Stimulated activated CD4-positive, alpha-beta T cell treated with anti-CD3 and anti-CD28 coated beads, Interleukin-1b, Interleukin-23, amount 100 ng/mL, for 24 hours (primary cell): ENCODE data around the gene PGBD4.
"Not testable (repeated sequence)": the region's sequence is repeated elsewhere in the genome, so short reads cannot be mapped to it uniquely, and the experiment has no call there.

ENCODE experiments used
- DNase-seq, 4 experiments: peaks; one replicate each; pipeline ENCODE4 v3.0.0-alpha.2; 2020; ENCODE audit warnings: low read depth in 4 of 4, low spot score in 1 of 4

Gene PGBD4

DNA sequence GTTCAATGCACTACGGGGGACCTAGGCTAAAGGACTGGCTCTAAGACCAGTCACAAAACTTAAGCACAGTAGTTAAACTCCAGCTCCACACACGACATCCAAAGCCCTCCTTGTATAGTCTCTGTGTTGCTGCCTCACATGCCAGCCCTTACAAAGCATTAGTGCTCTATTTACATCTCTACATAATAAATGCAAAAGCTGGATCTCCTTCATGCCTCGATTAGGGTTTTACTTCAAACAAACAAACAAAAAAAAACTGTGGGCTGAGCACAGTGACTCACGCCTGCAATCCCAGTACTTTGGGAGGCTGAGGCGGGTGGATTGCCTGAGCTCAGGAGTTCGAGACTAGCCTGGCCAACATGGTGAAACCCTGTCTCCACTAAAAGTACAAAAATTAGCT, 9.6 kb downstream of the PGBD4 start:
- no peak for DNase-seq

DNA sequence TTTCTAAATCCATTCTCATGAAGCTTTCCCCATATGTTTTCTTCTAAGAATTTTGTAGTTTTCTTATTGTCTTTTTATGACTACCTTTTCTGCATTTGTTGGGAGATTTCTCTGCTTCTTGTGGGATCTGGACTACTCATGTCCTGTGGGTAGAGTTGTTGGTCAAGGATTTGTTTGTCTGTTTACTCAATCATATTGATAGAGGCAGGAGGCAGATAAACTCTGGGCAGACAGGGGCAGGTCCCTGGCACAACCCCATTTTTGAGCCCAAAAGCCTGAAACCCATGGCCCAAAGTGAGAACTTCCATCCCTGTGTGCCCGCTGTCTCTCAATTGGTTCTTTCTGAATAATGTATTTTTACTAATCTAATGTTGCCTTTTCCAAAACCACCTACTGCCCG, 12.3 kb downstream of the PGBD4 start:
- no peak for DNase-seq

DNA sequence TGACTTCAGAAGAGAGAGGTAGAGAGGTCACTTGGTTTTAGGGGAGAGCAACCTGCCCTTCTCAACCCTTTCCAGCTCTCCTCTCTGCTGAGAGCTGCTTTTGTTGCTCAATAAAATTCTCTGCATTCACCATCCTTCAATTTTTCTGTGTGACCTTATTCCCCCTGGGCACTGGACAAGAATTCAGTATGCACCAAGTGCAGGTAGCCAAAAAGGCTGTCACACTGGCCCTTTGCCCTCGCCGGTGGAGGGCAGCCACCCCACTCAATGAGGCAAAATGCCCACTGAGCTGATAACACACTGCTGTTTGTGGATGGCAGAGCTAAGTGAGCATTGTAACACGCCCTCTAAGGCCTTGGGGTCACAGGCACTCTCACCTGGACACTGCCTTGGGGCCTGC, 12.9 kb downstream of the PGBD4 start:
- DNase-seq = no peak

DNA sequence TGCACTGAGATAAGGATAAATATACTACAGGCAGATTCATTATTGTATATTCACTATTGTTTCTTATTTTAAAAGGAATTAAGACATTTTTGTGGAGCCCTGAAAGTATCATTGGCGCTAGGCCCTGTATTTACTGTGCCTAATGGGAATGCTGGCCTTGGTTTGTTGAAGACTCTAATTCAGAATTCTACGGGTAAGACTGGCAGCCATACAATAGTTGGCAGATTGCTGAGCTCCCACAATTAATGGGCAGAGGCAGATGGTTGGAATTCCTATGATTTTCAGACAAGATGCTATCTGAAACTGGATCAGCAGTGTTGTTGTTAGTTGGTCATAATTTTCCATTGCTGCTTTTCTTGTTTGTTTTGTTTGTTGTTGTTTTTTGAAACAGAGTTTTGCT, 14.7 kb downstream of the PGBD4 start:
- DNase-seq = no peak

DNA sequence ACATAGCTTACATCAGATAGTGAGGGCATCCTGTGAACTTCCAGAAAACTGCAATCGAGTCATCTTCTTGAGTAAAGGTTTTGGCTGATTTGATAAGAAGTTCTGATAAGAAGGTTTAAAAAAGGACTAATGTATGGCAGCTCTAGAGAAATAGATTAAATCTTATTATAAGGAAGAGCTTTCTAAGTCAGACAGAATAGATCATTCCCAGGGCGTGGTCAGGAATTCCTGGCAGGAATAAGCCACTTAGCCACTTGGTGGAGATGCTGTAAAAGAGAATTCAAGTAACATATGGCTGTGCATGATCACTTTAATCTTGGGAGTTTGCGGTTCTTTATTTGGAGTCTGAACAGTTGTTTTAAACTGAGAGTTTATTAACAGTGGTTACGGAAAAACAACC, 17.4 kb downstream of the PGBD4 start:
- no peak for DNase-seq

DNA sequence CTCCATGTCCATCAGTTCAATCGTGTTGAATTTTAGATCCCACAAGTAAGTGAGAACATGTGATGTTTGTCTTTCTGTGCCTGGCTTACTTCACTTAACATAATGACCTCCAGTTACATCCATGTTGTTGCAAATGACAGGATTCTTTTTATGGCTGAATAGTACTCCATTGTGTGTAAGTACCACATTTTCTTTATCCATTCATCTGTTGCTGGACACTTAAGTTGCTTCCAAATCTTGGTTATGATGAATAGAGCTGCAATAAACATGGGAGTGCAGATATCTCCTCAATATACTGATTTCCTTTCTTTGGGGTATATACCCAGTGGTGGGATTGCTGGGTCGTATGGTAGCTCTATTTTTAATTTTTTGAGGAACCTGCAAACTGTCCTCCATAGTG, 18.5 kb downstream of the PGBD4 start:
- DNase-seq = not testable (repeated sequence)

DNA sequence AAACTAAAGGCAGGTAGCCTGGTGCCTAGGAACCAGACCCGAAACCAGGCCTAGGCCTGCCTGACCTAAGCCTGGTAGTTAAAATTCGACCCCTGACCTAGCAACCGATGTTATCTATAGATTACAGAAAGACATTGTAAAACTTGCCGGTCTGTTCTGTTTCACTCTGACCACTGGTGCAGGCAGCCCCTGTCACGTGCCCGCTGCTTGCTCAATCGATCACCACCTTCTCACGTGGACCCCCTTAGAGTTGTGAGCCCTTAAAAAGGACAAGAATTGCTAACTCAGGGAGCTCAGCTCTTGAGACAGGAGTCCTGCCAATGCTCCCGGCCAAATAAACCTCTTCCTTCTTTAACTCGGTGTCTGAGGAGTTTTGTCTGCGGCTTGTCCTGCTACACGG, 19.9 kb downstream of the PGBD4 start:
- not testable (repeated sequence) for DNase-seq

DNA sequence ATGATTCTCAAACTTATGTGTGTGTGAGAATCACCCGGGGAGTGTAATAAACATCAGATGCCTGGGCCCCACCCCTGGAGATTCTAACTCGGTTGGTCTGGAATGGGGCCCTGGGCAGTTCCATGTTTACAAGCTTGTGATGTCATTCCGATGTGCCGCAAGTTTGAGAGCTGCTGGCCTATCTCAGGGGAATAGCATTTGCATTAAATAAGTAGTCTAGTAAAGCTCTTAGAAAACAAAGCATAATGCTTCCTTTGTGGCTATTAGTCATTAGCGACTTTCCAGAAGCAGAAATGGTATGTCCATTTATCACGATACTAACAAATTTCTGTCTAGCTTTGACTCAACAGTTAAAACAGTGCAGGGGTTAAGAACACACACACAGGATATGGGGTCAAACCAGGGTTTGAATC, 20.9 kb downstream of the PGBD4 start:
- no peak for DNase-seq

DNA sequence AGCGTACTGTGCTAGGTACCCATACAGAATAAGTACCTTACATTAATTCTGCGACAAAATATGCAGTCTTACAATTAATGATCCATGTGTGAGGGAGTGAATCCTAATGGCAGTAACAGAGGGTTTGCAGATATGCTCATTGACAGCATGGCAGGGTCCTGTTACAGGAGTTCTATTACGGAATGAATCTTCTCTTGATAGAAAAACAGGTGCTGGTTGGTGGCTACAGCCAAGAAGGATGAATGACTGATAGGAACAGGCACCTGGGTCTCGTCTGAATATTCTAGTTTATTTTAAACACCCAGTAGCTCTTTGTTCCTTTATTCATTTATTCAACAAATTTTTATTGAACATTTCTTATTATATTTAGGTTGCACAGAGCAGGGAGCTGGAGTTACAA, 22.8 kb downstream of the PGBD4 start:
- no peak for DNase-seq

DNA sequence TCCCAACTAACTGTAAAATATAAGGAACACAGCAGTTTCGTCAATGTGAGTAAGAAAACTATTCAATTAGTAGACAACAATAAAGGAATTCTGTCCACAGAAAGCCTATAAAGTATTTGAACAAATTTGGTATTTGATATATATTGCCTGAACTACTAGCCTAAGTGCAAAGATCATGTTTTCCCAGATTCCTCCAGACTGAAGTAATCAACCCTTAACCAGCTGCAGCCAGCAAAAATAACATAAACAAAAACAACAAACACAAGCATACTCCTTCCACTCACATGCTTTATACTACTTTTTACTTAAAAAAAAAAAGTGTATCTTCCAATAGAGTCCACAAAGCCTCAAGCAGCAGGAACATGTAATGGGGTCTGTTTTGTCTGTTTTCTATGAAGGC, 24.1 kb downstream of the PGBD4 start:
- no peak for DNase-seq

DNA sequence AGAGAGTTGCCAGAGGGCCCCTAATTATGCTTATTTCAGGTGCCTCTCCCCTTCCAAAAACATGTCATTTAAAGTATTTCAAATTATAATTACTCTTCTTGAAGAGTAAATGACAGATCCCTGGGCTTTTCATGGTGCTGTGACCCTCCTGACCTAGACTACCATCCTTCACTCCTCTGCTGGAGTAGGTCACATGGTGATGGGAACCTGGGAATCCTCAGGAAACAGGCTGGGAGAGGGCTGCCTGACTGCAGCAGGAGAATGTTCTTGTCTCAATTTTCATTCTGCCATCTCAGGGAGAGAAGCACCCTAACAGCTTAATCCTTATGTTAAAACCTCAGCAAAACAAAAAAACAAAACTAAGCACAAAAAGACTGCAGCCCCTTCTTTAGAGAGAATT, 24.6 kb downstream of the PGBD4 start:
- DNase-seq = no peak

DNA sequence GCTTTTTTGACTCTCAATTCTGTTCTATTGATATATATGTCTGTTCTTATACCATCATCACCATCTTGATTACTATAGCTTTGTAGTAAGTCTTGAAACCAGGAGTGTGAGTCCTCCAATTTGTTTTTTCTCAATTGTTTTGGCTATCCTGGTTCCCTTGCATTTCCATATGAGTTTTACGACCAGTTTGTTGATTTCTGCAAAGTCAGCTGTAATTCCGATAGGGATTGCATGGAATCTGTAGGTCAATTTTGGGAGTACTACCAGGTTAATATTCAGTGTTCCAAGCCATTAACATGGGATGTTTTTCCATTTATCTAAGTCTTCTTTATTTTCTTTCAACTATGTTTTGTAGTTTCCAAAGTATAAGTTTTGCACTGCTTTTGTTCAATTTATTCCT, 27.0 kb downstream of the PGBD4 start:
- no peak for DNase-seq

DNA sequence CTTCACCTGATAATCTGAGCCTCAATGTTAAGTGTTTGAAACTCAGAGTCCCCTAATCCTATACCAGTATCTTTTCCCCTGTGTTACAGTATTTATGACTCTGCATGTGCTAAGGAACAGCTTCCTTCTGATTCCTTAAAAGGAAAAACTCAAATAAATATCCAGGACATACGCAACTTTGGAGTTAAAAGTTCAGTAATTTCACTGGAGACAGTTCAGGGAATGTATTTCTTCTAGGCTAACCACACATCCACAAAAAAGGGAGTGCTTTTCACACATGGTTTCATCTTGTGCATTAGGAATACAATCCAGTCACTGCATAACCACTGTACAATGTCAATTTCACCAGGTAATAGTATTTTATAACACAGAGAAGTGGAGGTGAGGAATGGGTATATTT, 31.0 kb downstream of the PGBD4 start:
- no peak for DNase-seq

DNA sequence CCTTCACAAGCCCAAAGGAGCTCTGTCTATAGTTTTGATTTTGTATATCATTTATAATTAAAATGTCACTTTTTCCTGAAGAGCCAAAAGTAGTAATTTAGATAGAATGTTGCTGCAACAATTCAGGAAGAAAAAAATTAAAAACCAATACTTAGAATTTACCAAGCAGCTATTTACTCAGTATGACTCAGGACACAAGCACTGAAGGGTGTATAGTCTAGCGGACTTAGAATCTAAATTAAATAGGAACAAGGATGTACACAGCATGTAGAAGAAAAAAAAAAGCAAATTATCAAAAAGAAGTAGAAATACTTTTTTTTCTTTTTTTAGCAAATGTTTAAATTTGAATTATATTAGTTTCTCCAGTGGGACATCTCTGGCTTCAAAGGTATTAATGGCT, 31.6 kb downstream of the PGBD4 start:
- DNase-seq = no peak

DNA sequence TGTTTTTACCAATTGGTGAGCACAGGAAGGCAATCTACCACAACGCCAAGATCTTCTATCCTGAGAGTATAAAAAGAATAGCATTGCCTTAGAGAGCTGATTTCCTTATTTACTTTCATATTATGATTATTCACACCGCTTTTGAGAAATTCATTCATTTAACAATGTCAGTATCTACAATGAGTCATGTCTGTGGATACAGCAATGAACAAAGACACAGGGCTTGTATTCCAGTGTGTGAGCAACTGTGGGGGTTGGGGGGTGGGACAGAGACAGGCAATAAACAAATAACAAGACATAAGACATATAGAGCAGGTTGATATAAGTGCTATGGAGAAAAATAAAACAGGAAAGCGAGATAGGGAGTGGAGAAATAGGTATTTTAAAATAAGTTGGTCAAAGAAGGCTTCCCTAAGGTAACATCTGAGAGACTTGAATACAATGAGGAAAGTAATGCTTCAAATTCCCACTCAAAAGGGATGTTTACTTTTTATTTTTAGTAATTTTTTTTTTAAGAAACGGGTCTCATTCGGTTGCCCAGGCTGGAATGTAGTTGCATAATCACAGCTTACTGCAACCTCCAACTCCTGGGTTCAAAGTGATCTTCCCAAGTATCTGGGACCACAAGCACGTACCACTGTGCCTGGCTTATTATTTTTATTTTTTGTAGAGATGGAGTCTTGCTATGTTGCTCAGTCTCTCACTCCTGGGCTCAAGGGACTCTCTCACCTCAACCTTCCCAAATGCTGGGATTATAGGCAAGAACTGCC, 45.7 kb downstream of the PGBD4 start:
- DNase-seq = no peak

DNA sequence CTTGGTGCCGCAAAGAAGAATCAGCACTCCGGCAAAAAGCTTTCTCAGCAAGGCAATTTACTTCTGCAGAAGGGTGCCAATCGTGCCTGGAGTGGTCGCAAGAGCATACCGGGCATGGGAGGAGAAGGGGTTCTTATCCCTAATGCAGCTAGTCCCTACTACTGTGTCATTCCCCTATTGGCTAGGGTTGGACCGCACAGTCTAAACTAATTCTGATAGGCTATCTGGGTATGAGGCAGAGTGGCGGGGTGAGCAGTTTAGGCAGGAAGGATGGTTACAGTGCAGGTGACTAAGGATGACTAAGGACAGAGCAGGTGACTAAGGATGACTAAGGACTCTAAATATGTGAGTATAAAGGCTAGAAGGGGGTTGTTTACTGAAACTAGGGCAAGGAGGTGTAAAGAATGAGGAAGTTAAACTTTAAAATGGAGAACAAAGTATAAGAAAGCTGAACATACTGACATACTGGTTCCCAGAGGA, 52.9 kb downstream of the PGBD4 start:
- no peak for DNase-seq

DNA sequence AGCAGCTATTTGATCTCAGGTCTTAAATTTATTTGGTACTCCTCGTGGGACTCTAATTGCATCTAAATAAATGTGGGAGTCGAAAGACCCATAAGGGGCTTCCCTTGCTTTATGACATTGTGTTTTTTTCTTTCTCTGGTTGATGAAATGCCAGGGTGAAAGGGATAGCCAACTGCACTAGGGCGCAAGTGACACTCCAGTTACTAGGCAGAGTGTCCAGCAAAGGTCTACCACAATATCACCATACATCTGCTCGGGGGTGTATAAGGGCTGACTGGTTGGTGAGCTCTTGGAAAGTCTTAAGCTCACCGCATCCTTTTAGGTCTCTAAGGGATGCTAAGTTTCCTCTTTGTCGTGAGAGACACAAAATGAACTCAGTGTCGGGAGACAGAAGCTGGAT, 54.0 kb downstream of the PGBD4 start:
- DNase-seq = no peak
